ENCODE measurements around the gene SNCAIP. TPM values are rescaled to one million over a fixed set of nuclear protein-coding genes. Genes with fewer than 3 reads are reported as not detected.

SNCAIP gene
- 6.7 TPM for total RNA-seq (ENCODE audit: unreplicated experiment)
- long read RNA-seq, partial matches to known transcripts, result 0 of 2 reads
- long read RNA-seq, other reads (novel, unspliced or antisense), result 2 of 2 reads

GRCh38 chr5:122311961-122312590, at the start of gene SNCAIP:
Gene SNCAIP (plus strand): TSS chr5:122312237. CDS start chr5:122391135, 78,898 bp downstream.
- Mint-ChIP-seq H3K9me3 (ENCODE audit: unreplicated experiment) (no peaks in the 10 kb centered on the region), H3K27ac (ENCODE audit: unreplicated experiment) (peak within 1 kb of the TSS; percentile 72), H3K4me3 (ENCODE audit: unreplicated experiment) (peak within 1 kb of the TSS; percentile 90), H3K27me3 (ENCODE audit: unreplicated experiment) (peaks cover 4% of the 10 kb centered on the region), H3K36me3 (ENCODE audit: unreplicated experiment) (no peaks in the 10 kb centered on the region), H3K4me1 (ENCODE audit: low read depth, unreplicated experiment) (peaks cover 4% of the 10 kb centered on the region)
- TF ChIP-seq CTCF (IDR thresholded peaks at IDR 0.05; ENCODE audit: partially characterized antibody, unreplicated experiment), result no peak
- DNase-seq, result peak; percentile 66

GRCh38 chr5:122263352-122264030, 48.5 kb upstream of the SNCAIP start:
- DNase-seq, result no peak
- H3K9me3 Mint-ChIP-seq (ENCODE audit: unreplicated experiment), result peaks cover 2% of the 10 kb centered on the region
- H3K27ac Mint-ChIP-seq (ENCODE audit: unreplicated experiment), result no peak overlapping the region

GRCh38 chr5:122264610-122265009, 47.4 kb upstream of the SNCAIP start:
- peaks cover 2% of the 10 kb centered on the region for H3K9me3 Mint-ChIP-seq (ENCODE audit: unreplicated experiment)
- H3K27me3 Mint-ChIP-seq (ENCODE audit: unreplicated experiment), result no peaks in the 10 kb centered on the region
- TF ChIP-seq CTCF (IDR thresholded peaks at IDR 0.05; ENCODE audit: partially characterized antibody, unreplicated experiment), result no peak
- no peak overlapping the region for H3K4me3 Mint-ChIP-seq (ENCODE audit: unreplicated experiment)
- H3K4me1 Mint-ChIP-seq (ENCODE audit: low read depth, unreplicated experiment), result no peaks in the 10 kb centered on the region
- DNase-seq, result no peak
- no peak overlapping the region for H3K27ac Mint-ChIP-seq (ENCODE audit: unreplicated experiment)
- no peaks in the 10 kb centered on the region for H3K36me3 Mint-ChIP-seq (ENCODE audit: unreplicated experiment)

More at GRCh38 chr5:122263352-122264030, 48.5 kb upstream of the SNCAIP start:
- peaks cover 4% of the 10 kb centered on the region for H3K36me3 Mint-ChIP-seq (ENCODE audit: unreplicated experiment)
- no peak for TF ChIP-seq CTCF (IDR thresholded peaks at IDR 0.05; ENCODE audit: partially characterized antibody, unreplicated experiment)
- no peaks in the 10 kb centered on the region for H3K4me1 Mint-ChIP-seq (ENCODE audit: low read depth, unreplicated experiment)
- no peaks in the 10 kb centered on the region for H3K27me3 Mint-ChIP-seq (ENCODE audit: unreplicated experiment)
- H3K4me3 Mint-ChIP-seq (ENCODE audit: unreplicated experiment), result no peak overlapping the region

- TF ChIP-seq CTCF (IDR thresholded peaks at IDR 0.05; ENCODE audit: partially characterized antibody, unreplicated experiment), result no peak
- peaks cover 11% of the 10 kb centered on the region for H3K36me3 Mint-ChIP-seq (ENCODE audit: unreplicated experiment)
- H3K27me3 Mint-ChIP-seq (ENCODE audit: unreplicated experiment), result no peaks in the 10 kb centered on the region
- no peak overlapping the region for H3K4me3 Mint-ChIP-seq (ENCODE audit: unreplicated experiment)
- no peak overlapping the region for H3K27ac Mint-ChIP-seq (ENCODE audit: unreplicated experiment)
- DNase-seq, result no peak
- no peaks in the 10 kb centered on the region for H3K4me1 Mint-ChIP-seq (ENCODE audit: low read depth, unreplicated experiment)
- H3K9me3 Mint-ChIP-seq (ENCODE audit: unreplicated experiment), result peaks cover 2% of the 10 kb centered on the region
Measured at GRCh38 chr5:122267185-122267584, 44.9 kb upstream of the SNCAIP start.

- DNase-seq, result no peak
- TF ChIP-seq CTCF (IDR thresholded peaks at IDR 0.05; ENCODE audit: partially characterized antibody, unreplicated experiment), result no peak
- peaks cover 11% of the 10 kb centered on the region for H3K36me3 Mint-ChIP-seq (ENCODE audit: unreplicated experiment)
- H3K27me3 Mint-ChIP-seq (ENCODE audit: unreplicated experiment), result no peaks in the 10 kb centered on the region
- H3K27ac Mint-ChIP-seq (ENCODE audit: unreplicated experiment), result no peak overlapping the region
- no peak overlapping the region for H3K4me3 Mint-ChIP-seq (ENCODE audit: unreplicated experiment)
- H3K9me3 Mint-ChIP-seq (ENCODE audit: unreplicated experiment), result no peaks in the 10 kb centered on the region
- H3K4me1 Mint-ChIP-seq (ENCODE audit: low read depth, unreplicated experiment), result no peaks in the 10 kb centered on the region
Measured at GRCh38 chr5:122273696-122274095, 38.3 kb upstream of the SNCAIP start.

All from glutamatergic neuron (in vitro differentiated cells).